DOHH2 (cell line): ENCODE measurements around the gene ADAMTSL1.

Source experiments
- H3F3A ChIP-seq: fragments of 200-600 bp; sonication (generic), shearing (Covaris generic); 2 replicates; pipeline ENCODE4 v1.6.0; 2016; ENCODE audit warnings: antibody characterized with exemption, mild to moderate bottlenecking; ENCODE audit not compliant: control insufficient read depth, insufficient read depth
- H3K27ac ChIP-seq: fragments of 200-600 bp; sonication (generic); 2 replicates; pipeline ENCODE4 v1.5.1; 2014; ENCODE audit warnings: low read depth, mild to moderate bottlenecking, low read length, moderate library complexity
- H3K27me3 ChIP-seq: fragments of 200-600 bp; sonication (generic); 2 replicates; pipeline ENCODE4 v1.6.1; 2014; ENCODE audit warnings: mild to moderate bottlenecking, low read length, mixed read lengths; ENCODE audit not compliant: control insufficient read depth
- H3K36me3 ChIP-seq: fragments of 200-600 bp; sonication (generic); 2 replicates; pipeline ENCODE4 v1.6.1; 2014; ENCODE audit warnings: mild to moderate bottlenecking, low read length, moderate library complexity, mixed read lengths; ENCODE audit not compliant: control insufficient read depth
- H3K4me1 ChIP-seq: fragments of 200-600 bp; sonication (generic); 2 replicates; pipeline ENCODE4 v1.6.1; 2014; ENCODE audit warnings: mild to moderate bottlenecking, low read length, mixed read lengths; ENCODE audit not compliant: control insufficient read depth
- H3K4me2 ChIP-seq: fragments of 200-600 bp; sonication (generic); 2 replicates; pipeline ENCODE4 v1.6.0; 2014; ENCODE audit warnings: mild to moderate bottlenecking, low read length, moderate library complexity
- H3K4me3 ChIP-seq: fragments of 200-600 bp; sonication (generic); 2 replicates; pipeline ENCODE4 v1.5.1; 2014; ENCODE audit warnings: mild to moderate bottlenecking, low read length, mixed read lengths
- H3K79me2 ChIP-seq: fragments of 200-600 bp; sonication (generic); 2 replicates; pipeline ENCODE4 v1.6.1; 2014; ENCODE audit warnings: mild to moderate bottlenecking, low read length, mixed read lengths; ENCODE audit not compliant: control insufficient read depth
- H3K9me2 ChIP-seq: fragments of 200-600 bp; sonication (generic); replicated peaks from 2 replicates; pipeline ENCODE4 v1.6.1; 2014; ENCODE audit warnings: mild to moderate bottlenecking, low read length, mixed read lengths; ENCODE audit not compliant: control insufficient read depth
- H3K9me3 ChIP-seq: fragments of 200-600 bp; sonication (generic); 2 replicates; pipeline ENCODE4 v1.6.1; 2014; ENCODE audit warnings: antibody characterized with exemption, low read length, mixed read lengths; ENCODE audit not compliant: control insufficient read depth, insufficient read depth
- H4K20me1 ChIP-seq: fragments of 200-600 bp; sonication (generic); 2 replicates; pipeline ENCODE4 v1.6.0; 2014; ENCODE audit warnings: low read depth, mild to moderate bottlenecking, antibody characterized with exemption, low read length, moderate library complexity; ENCODE audit not compliant: control insufficient read depth, insufficient read depth
- CTCF ChIP-seq: fragments of 200-600 bp; sonication (generic); IDR thresholded peaks from one replicate; pipeline ENCODE4 v1.5.1; 2014; ENCODE audit warnings: antibody characterized with exemption, mild to moderate bottlenecking, low read depth, low read length; ENCODE audit not compliant: poor library complexity, severe bottlenecking
- EZH2phosphoT487 ChIP-seq: fragments of 200-600 bp; sonication (generic); IDR thresholded peaks from 2 replicates; pipeline ENCODE4 v1.6.1; 2017; ENCODE audit warnings: borderline replicate concordance, mild to moderate bottlenecking, antibody characterized with exemption, low read length, moderate library complexity, mixed read lengths

Gene ADAMTSL1

GRCh38 chr9:18429070-18429469 is 44.9 kb upstream of the ADAMTSL1 start:
- H3K27me3 ChIP-seq, result no peaks in the 10 kb centered on the region
- H3K27ac ChIP-seq, result no peak overlapping the region

GRCh38 chr9:18433620-18434019 is 40.3 kb upstream of the ADAMTSL1 start:
- Histone ChIP-seq H4K20me1 (no peaks in the 10 kb centered on the region), H3K27me3 (no peaks in the 10 kb centered on the region), H3F3A (no peaks in the 10 kb centered on the region), H3K4me3 (no peak overlapping the region), H3K9me3 (no peaks in the 10 kb centered on the region), H3K79me2 (no peaks in the 10 kb centered on the region), H3K4me1 (no peaks in the 10 kb centered on the region), H3K4me2 (no peak overlapping the region), H3K27ac (no peak overlapping the region), H3K9me2 (no peaks in the 10 kb centered on the region), H3K36me3 (no peaks in the 10 kb centered on the region)
- no peak for TF ChIP-seq CTCF
- no peak for TF ChIP-seq EZH2phosphoT487

More at GRCh38 chr9:18429070-18429469, 44.9 kb upstream of the ADAMTSL1 start:
- TF ChIP-seq EZH2phosphoT487 (no peak), CTCF (no peak)
- Histone ChIP-seq H3K4me2 (no peak overlapping the region), H3K4me1 (no peaks in the 10 kb centered on the region), H3K4me3 (no peak overlapping the region), H3F3A (no peaks in the 10 kb centered on the region), H4K20me1 (no peaks in the 10 kb centered on the region), H3K36me3 (no peaks in the 10 kb centered on the region), H3K9me2 (no peaks in the 10 kb centered on the region), H3K9me3 (no peaks in the 10 kb centered on the region), H3K79me2 (no peaks in the 10 kb centered on the region)

GRCh38 chr9:18437315-18438201 is 36.4 kb upstream of the ADAMTSL1 start:
- H3K4me3 ChIP-seq, result no peak overlapping the region
- no peaks in the 10 kb centered on the region for H3F3A ChIP-seq
- H3K4me1 ChIP-seq, result no peaks in the 10 kb centered on the region
- no peak overlapping the region for H3K27ac ChIP-seq
- no peaks in the 10 kb centered on the region for H3K9me3 ChIP-seq
- TF ChIP-seq EZH2phosphoT487 (no peak), CTCF (no peak)
- no peaks in the 10 kb centered on the region for H3K9me2 ChIP-seq
- no peaks in the 10 kb centered on the region for H3K79me2 ChIP-seq
- no peaks in the 10 kb centered on the region for H3K36me3 ChIP-seq
- no peaks in the 10 kb centered on the region for H3K27me3 ChIP-seq
- H4K20me1 ChIP-seq, result no peaks in the 10 kb centered on the region
- no peak overlapping the region for H3K4me2 ChIP-seq
